HG02852 (cell line): ENCODE measurements around the gene TMTC1.

ENCODE experiments used
- ATAC-seq: cut with Tn5 transposase; IDR thresholded peaks from one replicate; pipeline ENCODE4 v1.9.1; 2021; ENCODE audit warnings: mild to moderate bottlenecking, moderate library complexity; ENCODE audit not compliant: unreplicated experiment

The TMTC1 gene

DNA sequence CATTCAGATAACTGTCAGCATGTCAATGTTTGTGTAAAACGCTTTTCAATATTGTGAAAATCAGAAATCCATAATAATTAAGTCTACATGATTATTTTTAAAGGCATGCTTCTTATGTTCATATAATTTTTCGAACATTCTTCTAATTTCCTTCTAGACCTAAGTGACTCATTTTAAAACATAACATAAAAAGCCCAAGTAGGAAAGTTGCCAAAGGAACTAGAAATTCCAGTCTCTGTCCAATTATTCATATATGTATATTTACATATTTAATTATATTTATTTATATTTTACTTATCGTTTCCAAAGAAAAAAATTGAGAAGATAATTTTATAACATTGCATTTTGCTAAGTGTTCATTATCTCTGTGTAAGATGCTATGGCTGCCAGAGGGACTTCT, 110.4 kb downstream of the TMTC1 start:
- ATAC-seq = no peak

DNA sequence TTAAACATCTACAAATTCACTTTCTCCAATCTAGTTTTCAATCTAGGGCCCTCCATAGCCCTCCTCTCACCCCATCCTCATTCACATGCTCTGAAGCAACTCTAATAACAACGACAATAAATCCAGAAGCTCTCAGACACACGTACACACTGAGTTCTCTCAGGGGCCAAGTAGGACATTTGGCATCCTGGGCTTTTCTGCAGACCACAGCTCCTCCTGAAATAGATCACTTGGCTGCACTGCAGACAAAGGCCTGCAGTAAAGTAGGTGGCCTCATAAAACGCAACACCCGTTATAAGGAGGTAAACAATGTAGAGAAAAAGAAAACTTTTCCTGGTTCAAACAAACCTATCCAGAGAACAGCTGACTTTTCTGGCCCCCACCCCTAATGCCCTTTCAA, 111.2 kb downstream of the TMTC1 start:
- no peak for ATAC-seq

DNA sequence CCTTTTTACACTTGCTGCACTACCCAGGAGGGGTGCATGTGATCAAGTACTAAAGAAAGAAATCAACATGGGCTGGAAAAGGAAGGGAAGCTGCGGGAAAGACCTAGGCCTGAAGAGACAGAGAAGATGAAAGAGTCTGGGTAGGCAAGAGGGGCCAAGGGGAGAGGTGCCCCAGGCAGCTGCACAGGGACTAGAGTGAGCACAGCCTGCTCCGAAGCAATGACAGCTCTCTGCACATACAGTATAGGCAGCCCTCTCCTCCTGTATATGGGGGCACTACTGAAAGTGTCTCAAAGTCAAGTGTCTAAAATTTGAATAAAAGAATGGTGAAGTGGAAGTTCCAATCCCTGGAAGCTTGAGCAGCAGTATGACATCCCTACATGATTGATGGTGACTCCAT, 112.0 kb downstream of the TMTC1 start:
- ATAC-seq = no peak

DNA sequence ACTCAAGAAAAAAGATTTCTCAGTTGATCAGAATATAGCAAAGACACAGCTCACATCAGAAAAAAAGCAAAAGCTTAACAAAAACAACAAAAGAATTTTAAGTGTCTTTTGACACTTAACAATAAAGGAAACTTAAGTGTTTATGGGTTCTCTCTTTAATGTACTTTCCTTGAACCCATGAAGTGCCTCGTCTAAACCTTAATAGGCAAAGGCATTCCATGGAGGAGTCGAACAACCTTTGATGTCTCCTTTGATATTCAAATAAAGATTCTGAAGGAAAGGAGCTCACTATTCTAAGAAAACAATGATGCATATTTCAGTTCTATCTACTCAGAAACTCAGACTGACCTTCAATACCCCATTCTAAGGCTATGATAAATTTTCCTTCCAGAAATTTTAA, 116.7 kb downstream of the TMTC1 start:
- ATAC-seq = no peak

DNA sequence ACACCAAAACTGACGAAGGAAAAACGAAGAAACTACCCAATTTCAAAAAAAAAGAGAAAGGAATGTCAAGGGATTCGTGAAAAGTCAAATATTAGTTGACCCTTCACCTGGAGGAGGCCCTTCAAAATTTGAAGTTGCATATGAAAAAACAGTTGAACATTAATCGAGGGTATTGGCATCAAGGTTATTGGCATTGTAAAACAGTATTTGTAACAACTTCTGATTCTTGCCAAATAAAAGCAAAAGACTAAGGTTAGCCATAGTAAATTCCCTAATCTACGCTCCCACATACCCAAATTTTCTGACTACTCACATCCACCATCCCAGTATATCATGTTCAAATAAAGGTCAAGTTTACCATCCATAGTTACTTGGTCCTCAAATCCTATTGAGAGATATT, 118.6 kb downstream of the TMTC1 start:
- ATAC-seq = no peak

DNA sequence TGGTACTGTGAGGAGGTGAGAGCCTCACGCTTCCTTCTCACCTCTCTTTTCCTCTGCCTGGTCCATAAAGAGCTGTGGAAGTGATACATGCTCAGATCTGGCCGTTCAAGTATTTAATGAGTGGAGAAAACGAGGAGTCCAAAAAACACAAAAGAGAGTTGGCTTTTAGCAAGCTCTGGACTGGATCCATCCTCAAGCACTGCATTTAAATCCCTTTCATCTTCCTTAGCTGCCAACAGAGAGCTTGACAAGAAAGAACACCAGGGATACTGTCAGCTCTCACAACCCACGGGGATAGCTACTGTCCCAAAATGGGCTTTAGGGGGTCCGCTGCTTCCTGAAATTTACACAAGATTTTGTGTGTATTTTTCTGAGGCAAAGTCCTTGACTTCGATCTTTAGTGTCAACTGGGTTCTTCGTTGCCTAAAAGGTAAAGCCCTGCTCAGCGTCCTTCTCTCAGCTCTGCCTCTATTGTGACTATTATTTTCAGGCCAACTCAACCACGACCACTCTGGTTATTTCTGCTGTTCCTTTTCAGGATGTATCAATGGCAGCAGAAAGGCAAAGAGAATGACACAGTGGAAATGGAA, 120.9 kb downstream of the TMTC1 start:
- ATAC-seq = no peak

DNA sequence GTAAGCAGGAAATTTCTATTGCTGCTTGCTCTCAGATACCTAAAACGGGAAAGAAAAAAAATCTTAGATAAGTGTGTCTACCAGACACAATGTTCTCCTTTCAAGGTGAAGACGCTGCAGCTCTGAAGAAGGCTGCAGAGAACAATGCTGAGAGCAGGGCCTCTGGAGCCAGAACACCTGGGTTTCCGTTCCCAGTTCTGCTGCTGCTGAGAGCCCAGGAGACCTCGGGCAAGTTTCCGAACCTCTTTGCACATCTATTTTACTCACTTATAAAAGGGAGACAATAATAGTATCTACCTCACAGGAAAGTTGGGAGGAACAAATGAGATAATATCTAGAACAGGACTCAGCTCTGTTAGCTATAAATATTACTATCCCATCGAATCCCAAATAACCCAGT, 122.9 kb downstream of the TMTC1 start:
- ATAC-seq = no peak

DNA sequence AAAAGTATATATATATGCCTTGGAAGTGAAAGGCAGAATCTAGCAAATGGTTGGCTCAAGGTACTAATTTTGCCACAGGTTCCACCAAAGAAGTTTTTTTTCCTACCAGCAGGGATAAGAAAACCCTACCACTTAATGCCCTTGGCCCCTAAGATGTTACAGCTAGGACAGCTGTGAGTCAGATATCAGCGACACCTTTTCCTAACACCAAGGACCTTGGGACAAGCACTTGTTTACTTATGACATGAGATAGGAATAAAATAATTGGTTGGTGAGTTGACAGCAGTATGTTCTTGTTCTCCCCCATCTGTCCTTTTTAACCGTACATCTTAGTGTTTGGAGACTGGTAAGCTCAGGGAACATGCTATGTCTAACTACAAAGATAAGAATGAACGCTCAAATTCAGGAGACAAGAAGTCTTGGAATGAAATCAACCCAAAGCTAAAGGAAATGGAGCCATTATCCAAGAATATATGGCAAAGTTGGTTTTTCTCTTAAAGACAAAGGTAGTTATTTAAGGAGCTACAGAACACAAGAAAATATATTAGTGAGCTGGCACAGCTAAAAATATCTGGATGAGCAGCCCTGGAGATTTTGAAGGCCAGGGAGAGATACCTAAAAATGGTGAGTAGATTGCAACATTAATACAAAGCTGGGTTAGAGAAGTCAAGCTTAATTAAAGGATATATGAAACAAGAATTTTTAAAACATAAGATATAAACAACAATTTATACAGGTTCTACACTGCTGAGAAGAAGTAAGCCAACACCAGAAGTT, 126.8 kb downstream of the TMTC1 start:
- no peak for ATAC-seq

DNA sequence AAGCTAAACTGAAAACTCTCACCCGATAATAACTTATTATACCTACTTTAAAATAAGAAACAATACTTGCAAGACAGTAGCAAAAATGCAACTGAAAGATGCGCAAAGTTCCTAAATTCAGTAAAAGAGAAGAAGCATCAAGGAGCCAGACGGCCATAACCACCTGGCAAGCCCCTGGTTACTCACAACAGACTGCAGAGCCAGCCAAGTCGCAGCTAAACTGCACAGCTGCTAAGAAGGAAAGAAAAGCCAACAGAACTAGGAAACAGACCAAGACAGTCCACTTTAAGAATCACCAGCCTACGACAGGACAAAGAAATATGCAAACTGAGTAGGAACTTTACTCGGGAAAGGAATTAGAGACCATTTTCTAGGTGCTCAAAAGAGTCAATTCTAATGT, 127.9 kb downstream of the TMTC1 start:
- no peak for ATAC-seq

DNA sequence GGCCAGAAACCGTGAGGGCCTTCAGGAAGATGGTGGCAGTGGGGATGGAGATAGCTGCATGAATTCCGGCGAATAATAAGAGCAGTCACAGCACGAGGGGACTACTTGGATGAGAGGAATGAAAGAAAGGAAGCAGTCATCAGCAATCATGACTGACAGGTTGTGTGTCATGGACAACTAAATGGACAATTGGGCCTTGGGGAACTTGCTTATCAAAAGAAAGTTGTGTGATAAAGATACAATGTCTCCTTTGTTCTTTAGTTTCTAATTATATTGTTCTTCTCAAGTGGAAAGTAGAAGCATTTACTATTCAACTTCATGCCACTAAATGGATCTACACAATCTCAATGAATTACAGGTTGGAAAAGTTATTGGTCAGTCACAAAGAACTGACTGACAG, 130.5 kb downstream of the TMTC1 start:
- no peak for ATAC-seq

DNA sequence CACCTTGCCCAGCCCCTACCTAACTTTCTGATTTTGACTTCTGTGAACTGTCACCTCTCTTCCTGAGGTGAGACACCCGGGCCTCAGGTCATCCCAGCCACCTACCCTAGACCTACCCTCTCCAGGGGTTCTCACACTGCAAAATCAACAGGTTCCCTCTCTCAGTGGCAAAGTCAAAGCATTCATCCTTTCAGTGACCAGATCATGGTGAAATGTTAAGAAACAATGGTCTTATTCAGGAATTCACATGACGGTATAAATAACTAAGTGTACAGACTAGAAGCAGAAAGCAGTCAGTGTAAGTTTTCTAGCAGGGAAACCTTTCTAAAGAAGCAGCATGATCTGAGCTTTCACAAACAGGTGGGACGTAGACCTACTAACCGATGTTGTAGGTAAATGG, 133.4 kb downstream of the TMTC1 start:
- no peak for ATAC-seq

DNA sequence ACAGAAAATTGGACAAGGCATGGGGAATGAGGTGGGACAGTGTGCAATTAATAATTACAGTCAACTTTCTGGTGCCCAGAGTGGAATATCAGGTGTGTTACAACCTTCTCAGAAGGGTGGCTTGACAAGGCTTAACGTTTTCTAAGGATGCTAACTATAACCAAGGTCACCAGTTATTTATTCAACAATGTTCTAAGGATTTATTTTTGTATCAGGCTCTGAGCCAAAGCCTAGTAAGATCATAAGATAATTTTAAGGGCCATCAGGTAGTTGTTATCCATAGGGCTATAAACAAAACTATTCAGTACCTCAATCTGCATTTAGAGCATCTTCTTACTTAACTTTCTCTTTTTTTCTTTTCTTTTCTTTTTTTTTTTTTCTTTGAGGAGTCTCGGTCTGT, 134.0 kb downstream of the TMTC1 start:
- no peak for ATAC-seq

DNA sequence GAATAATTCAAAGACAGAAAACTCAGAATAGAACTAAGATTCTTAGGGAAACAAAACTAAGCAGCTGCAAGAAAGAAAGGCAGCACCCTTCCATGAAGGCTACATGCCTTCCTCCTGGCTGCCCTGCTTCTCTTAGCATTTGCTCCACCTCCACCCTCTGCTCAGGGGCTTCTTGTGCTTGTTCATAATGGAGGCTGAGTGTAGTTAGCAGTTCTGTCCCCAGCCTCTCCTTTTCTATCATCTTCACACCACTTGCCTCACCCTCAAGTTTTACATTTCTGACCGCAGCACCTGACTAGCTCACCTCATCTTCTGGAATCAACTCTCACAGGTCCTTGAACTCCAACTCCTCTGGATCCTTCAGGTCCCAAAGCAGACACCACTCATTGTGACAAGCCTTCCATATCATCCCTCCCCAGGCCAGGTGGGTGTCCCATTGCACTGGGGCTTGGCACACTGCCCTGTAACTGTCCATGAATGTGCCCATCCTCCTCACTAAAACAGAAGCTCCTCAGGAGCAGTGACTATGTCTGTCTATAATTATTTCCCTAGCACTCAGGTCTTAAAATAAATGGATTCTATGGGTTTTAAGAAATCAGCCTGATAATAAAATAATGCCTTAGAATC, 139.1 kb downstream of the TMTC1 start:
- ATAC-seq = no peak

DNA sequence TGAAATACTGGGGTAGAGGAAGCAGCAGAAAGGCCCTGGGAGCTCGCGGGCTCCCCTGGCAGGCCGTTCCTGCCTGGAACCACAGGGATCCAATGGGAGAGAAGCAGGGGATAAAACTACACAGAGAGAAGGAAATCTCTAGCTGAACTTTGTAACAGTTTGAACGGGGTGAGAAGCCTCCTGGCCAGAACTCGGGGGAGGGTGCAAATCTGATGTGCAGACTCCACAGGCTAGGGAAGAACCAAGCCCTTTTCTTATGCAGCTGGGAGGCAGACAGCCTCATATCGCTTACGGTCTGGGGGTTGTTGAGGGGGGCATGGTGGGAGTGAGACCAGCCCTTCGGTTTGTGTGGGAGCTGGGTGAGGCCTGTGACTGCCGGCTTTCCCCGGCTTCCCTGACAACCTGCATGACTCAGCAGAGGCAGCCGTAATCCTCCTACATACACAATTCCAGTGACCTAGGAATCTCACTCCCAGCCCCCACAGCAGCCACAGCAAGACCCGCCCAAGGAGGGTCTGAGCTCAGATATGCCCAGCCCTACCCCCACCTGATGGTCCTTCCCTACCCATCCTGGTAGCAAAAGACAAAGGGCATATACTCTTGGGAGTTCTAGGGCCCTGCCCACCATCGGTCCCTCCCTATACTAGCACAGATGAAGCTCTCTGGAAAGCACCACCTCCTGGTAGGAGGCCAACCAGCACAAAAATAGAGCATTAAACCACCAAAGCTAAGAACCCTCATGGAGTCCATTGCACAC, 143.0 kb downstream of the TMTC1 start:
- no peak for ATAC-seq

DNA sequence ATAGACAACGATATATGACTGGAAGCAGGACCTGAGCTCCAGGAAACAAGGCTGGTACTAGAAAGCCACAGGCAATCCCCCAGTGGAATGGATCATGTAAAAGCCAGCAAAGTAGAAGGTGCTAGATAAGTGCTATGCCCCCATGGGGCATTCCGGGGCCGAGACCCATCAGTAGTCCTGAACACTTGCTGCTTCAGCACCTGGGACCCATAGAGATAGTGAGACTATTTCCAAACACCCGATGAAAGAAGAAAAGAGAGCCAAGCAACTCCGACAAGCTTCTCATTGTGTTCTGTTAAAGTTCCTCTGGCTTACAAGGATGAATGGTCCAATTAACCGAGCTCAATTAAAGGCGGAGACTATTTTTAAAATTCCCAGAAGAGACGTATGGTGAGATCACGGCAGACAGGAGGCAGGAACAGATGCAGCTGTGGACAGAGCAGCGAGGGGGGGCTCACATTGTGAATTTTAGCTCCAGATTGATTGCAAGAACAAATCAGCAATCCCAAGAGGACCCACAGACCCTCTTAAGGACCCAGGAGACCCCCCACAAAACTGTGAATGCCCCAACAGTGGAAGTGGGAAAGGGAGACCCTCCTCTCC, 143.7 kb downstream of the TMTC1 start:
- no peak for ATAC-seq

DNA sequence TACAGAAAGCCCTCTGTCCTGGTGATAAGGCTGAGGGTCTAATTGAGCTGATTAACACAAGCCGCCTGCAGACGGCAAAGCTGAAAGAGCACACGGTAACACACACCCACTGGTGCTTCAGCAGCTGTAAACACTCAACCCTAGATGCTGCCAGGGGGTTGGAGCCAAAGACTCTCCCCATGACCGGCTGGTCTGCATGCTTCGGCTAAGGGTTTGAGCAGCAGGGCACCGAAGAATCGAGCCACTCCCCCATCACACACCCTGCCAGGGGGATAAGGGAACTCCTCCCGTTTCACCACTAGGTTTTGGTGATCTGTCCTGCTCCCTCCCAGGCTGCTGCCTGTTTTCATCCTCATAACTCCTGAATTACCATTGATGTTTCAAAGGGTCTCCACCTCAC, 145.2 kb downstream of the TMTC1 start:
- no peak for ATAC-seq

DNA sequence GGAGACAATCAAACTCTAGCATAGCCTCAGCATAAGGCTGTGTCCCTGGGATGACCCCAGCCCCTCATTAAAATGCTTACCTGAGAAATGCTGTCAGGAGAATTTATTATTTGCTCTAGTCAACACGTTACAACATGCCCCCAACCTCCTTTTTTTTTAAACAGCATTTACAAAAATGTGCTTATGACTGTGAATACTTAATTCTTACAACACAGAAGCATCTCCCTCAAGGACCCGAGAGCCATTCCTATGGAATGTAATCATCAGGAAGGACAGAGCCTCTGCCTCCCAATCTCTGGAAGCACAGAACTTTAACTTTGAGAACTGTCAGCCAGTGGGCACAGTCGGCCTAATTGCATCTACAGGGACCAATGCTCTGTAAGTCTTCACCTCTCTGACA, 149.7 kb downstream of the TMTC1 start:
- ATAC-seq = no peak

DNA sequence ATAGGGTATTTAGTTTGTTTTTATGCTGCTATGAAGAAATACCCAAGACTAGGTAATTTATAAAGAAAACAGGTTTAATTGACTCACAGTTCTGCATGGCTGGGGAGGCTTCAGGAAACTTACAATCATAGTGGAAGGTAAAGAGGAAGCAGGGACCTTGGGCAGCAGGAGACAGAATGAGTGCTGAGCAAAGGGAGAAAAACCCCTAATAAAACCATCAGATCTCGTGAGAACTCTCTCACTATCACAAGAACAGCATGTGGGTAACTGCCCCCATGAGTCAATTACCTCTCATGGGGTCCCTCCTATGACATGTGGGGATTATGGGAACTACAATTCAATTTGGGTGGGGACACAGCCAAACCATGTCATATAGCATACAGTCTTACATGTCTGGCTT, 153.6 kb downstream of the TMTC1 start:
- peak; percentile 47 for ATAC-seq

DNA sequence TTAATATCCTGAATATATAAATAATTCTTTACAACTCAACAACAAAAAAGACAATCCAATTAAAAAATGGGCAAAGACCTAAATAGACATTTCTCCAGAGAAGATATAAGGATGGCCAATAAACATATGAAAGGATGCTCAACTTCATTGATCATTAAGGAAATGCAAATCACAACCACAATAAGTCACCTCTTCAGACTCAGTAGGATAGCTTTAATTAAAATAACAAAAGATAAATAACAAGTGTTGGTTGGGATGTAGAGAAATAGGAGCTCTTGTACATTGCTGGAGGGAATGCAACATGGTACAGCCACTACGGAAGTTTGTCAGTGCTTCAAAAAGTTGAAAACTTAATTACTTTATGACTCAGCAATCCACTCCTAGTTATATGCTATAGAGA, 156.5 kb downstream of the TMTC1 start:
- no peak for ATAC-seq

DNA sequence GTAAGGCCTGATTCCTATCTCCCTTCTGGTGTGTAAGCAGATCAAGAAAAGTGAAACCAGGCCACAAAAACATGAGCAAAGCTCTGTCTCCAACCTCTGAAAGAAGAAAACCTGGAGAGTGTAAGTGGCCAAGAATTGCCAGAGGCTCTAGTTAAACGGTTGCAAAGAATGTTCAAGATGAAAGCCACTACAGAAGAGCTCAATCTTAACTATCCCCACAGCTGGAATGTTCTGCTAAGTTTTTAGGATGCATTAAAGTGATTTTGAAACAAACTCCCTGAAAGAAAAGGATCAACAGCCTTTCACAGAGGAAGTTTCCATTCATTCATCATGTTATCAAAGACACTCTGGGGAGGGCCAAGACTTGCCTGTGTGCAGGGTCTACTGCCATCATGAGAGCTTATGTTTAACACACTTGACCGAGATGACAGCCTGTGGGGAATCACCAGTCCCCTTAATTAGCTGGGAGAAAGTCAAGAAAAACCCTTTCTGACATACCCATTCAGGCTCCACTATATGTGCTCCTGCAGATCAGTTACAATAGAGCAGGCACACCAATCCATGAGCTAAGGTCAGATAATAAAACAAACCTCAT, 158.3 kb downstream of the TMTC1 start:
- no peak for ATAC-seq

DNA sequence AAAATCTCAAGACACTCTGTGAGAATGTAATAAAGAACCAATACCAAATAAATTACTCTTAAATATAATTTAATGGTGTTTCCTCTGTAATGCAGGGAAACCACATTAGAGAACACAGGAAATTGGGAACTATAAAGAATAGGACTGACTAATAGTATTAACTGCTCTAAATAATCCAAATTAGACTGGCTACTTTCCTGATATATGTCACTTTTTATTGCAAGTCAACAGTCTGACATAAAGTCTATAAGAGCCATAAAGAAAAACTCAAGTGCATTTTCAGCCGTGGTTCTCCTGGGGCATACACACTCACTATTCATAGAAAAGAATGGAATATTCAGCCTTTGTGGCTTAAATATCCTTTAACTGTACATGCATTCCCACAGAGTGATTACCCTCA, 161.5 kb downstream of the TMTC1 start:
- no peak for ATAC-seq
